Esophagus squamous epithelium (tissue), 4 donors: ENCODE data around the gene PDE2A.

Experiments used
- POLR2A ChIP-seq, 4 donors: fragments of 450-650 bp; IDR thresholded peaks; one replicate each; pipeline ENCODE4 v1.6.1; 2017; ENCODE audit warnings: antibody characterized with exemption in 4 of 4, mild to moderate bottlenecking in 4 of 4, moderate library complexity in 3 of 4
- TF ChIP-seq, protein P1 (sequence below), 6 experiments: fragments of 450-650 bp in 4 of 6; fragments of 200-600 bp in 2 of 6; sonication (generic) in 2 of 6; IDR thresholded peaks; one replicate each; pipeline ENCODE4 v1.5.1; 2016 to 2019; ENCODE audit warnings: antibody characterized with exemption in 6 of 6, mild to moderate bottlenecking in 4 of 6, moderate library complexity in 4 of 6

DNA sequence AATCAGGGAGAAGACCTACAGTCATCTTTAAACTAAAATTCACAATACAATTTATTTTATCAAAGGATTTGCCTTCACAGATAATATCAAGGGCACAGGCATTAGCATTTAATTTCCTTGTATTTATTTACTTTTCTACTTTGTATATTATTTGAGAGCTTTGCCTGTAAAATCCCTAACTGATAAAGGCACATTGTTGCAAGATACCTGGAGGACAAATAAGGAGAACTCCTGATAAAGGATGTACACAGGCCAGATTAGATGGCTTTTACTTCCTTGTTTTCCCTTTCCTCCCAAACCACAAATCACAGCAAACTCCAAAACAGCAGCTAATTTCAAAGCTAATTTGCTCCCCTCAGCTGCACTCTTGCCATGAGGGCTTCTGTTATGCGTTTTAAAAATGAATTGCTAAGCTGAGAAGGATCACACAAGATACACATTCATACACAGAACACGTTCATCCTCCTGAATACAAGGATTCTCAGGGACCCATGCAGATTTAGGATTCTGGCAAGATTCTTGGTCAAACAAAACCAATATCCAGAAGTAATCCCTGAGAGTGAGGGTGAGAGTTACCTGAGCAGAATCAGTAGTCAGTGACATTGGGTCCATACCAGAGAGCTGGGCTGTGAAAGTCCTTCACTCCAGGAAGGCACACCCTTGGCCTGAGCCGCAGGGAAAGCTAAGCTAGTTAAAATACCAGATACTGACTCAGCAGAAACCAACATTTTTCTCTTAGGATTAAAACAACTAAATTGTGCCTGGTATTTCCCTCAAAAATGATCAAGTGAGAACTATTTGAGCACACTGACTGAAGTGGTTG is 139.6 kb downstream of the PDE2A start:
- TF ChIP-seq, protein P1, sequence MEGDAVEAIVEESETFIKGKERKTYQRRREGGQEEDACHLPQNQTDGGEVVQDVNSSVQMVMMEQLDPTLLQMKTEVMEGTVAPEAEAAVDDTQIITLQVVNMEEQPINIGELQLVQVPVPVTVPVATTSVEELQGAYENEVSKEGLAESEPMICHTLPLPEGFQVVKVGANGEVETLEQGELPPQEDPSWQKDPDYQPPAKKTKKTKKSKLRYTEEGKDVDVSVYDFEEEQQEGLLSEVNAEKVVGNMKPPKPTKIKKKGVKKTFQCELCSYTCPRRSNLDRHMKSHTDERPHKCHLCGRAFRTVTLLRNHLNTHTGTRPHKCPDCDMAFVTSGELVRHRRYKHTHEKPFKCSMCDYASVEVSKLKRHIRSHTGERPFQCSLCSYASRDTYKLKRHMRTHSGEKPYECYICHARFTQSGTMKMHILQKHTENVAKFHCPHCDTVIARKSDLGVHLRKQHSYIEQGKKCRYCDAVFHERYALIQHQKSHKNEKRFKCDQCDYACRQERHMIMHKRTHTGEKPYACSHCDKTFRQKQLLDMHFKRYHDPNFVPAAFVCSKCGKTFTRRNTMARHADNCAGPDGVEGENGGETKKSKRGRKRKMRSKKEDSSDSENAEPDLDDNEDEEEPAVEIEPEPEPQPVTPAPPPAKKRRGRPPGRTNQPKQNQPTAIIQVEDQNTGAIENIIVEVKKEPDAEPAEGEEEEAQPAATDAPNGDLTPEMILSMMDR (IDR thresholded peaks at IDR 0.05): no peak
- TF ChIP-seq POLR2A (IDR thresholded peaks at IDR 0.05): no peak
